Motor neuron (in vitro differentiated cells): ENCODE data around the gene SMIM22. TPM values are rescaled to one million over a fixed set of nuclear protein-coding genes. Genes with fewer than 3 reads are reported as not detected.

Source experiments
- ATAC-seq, 8 experiments: fragments of 200-7000 bp; cut with Tn5 transposase; replicated peaks in 6 of 8; 2 replicates each; pipeline ENCODE4 v1.8.0; 2021; ENCODE audit warnings: mild to moderate bottlenecking in 8 of 8, moderate library complexity in 8 of 8
- H3K27ac ChIP-seq, 2 donors: fragments of 250-450 bp; sonication (Bioruptor Pico); 2 replicates each; pipeline ENCODE4 v1.9.0; 2021; ENCODE audit warnings: antibody characterized with exemption in 2 of 2, mild to moderate bottlenecking in 2 of 2, moderate library complexity in 1 of 2
- H3K4me1 ChIP-seq, 2 donors: fragments of 250-450 bp; sonication (Bioruptor Pico); replicated peaks in 1 of 2; 2 replicates each; pipeline ENCODE4 v1.6.1; 2021; ENCODE audit warnings: antibody characterized with exemption in 2 of 2, mild to moderate bottlenecking in 2 of 2, moderate library complexity in 1 of 2
- H3K4me3 ChIP-seq, 5 donors: fragments of 250-450 bp; sonication (Bioruptor Pico); 2 replicates each; pipeline ENCODE4 v1.9.0; 2021; ENCODE audit warnings: antibody characterized with exemption in 5 of 5, mild to moderate bottlenecking in 5 of 5, moderate library complexity in 4 of 5
- WGBS, 10 experiments: fragments of 450-650 bp; shearing (Covaris generic); methylation state at CpG; one replicate each; pipeline ENCODE4 v1.0.0; 2022; 5-methylcytosine and 5-hydroxymethylcytosine counted together
- in situ Hi-C, 9 experiments: fragments of 400-800 bp; cut with MboI; loops; one replicate each; pipeline ENCODE4 v1.15.0; 2021; ENCODE audit warnings: low sequenced_read_pairs in 9 of 9, low pct_unique_long_range_greater_than_20kb in 2 of 9; ENCODE audit not compliant: unreplicated experiment in 9 of 9
- total RNA-seq, 8 experiments: library from RNA; unstranded; fragments of 300-600 nt; gene quantifications; 2 replicates each; pipeline versions ENCODE4 v1.2.3 to v1.2.4, GENCODE V29; 2022

SMIM22 gene
- total RNA-seq, 8 experiments from 2014 or later, result 0.71 to 2.1 (median 0.98) TPM; not detected in 1

DNA sequence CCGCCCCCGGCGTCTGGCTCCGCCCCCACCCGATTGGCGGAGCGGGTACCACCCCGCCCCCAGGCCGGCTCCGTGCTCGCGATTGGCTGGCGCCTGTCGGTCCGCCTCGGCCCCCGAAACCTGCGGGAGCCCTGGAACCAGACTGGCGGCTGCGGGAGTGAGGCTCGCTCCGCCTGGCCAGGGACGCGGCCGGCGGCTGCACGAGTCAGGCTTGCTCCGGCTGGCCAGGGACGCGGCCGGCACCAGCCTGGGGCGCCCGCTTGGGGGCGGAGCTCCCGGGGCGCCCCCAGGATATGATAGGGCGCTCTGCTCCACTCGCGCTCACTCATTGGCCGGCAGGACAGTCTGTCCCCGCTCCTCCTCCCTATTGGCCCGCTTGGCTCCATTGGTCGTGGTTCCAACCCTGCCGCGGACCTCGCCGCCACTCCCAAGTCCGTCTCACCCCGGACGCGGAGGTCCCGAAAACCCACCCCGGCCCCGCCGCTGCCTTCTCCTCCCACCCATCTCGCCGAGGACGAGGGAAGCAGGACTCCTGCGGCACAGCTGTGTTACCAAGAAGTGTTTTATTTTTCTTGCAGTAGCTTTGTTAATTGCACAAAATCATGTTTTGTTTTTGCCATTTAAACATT, 7.6 kb downstream of the SMIM22 start:
- peak overlapping the region; percentile 89 to 94 for H3K27ac ChIP-seq
- peak overlapping the region; percentile 58 to 88 (median 70) for H3K4me3 ChIP-seq
- H3K4me1 ChIP-seq, result peaks cover 9% of the 10 kb centered on the region in 2 donors
- in situ Hi-C loops, result no loop called here
- WGBS, 10 experiments, result 0 to 3% (median 0%) methylated on average over 1 to 6 of the region's 59 CpGs; no CpG with 5 or more reads in 6 of the 10 experiments
- peak; percentile 85 to 93 (median 92) for ATAC-seq

DNA sequence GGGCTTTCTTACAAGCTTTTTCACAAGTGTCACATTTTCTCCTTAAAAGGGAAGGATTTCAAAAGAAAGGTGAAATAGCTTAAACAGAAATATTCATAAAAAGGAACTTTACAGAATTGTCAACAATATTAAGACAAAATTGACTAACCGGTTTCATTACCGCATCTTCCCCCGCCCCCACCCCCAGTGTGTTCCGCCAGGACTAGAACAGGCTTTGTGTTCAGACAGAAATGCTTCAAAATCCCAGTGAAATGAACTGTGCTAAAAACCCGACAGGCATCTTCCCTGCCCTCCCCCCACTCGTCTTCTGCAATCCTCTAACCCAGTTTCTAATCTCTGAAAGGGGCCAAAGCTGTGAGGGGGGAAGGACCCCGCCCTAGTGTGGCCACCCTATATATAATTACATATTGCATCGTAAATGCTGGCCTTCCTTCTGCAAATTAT, 8.3 kb downstream of the SMIM22 start:
- H3K4me1 ChIP-seq, result peaks cover 9% of the 10 kb centered on the region in 2 donors
- in situ Hi-C loops, result no loop called here
- WGBS, 10 experiments, result 0 to 60% (median 30%) methylated on average over 1 to 7 of the region's 8 CpGs; no CpG with 5 or more reads in 3 of the 10 experiments
- peak overlapping the region; percentile 89 to 94 for H3K27ac ChIP-seq
- peak overlapping the region; percentile 58 to 88 (median 70) for H3K4me3 ChIP-seq
- ATAC-seq, result no peak

DNA sequence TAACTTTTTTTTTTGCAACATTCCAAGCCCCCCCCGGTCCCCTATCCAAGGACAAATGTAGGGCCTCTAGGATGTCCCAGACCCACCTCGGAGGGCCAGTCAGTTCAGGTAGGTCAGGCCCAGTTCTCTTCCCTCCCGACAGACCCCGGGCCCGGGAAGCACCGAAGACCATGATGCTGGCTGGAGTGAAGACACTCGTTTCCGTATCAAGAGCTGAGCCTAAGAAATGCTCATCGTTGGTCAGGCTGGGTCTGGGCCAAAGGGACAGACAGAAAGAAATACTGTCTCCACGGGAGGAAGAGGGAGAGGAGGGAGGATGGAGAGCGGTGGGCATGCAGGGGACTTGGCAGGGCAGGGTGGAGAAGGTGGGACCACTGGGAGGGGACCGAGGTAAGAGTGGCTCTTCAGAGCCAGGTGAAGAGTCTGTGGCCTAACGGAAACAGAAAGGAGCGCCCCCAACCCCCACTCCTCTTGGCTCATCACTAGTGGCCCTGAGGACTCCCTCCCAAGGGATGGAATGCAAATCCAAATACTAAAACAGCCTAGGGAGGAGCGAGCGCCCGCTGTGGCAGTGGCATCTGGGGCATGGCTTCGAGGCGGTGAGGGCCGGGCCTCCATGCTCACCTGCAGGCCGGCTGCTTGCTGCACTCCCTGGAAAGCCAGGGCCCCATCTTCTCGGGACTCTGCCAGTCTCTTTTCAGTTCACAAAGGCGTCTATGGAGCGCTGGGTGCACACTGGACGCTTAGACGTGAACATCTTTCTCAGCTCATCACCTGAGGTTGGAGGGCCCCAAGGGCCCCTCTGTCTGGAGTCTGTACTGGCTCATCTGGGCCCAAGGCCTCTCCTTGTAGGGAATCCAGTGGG, 9.0 kb downstream of the SMIM22 start:
- peaks cover 9% of the 10 kb centered on the region in 2 donors for H3K4me1 ChIP-seq
- H3K4me3 ChIP-seq, result no peak overlapping the region
- ATAC-seq, result no peak
- 60 to 84% (median 78%) methylated on average over 1 to 15 of the region's 26 CpGs; no CpG with 5 or more reads in 6 of the 10 experiments for WGBS, 10 experiments
- in situ Hi-C loops, result no loop called here
- H3K27ac ChIP-seq, result no peak overlapping the region

DNA sequence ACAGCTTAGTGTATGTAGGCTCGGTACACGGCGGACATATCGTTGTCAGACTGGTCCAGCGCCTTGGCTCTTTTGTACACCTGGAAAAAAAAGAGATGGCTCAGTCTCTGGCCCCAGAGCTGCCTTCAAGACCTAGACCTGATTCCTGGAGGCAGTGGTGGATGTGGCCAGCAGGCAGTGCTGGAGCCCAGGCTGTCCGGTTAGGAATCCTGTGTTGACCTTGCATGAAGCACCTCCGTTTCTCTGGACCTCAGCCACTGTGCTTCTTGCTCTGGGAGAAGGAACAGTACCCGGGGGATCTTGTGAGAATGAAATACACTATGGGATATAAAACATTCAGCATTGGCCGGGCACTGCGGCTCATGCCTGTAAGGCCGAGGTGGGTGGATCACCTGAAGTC, 10.1 kb downstream of the SMIM22 start:
- in situ Hi-C loops, result no loop called here
- Histone ChIP-seq H3K4me3 (no peak overlapping the region), H3K4me1 (peaks cover 9% of the 10 kb centered on the region in 2 donors), H3K27ac (no peak overlapping the region)
- ATAC-seq, result no peak
- WGBS, 10 experiments, result 89 to 100% (median 94%) methylated on average over 2 to 5 of the region's 11 CpGs; no CpG with 5 or more reads in 4 of the 10 experiments

DNA sequence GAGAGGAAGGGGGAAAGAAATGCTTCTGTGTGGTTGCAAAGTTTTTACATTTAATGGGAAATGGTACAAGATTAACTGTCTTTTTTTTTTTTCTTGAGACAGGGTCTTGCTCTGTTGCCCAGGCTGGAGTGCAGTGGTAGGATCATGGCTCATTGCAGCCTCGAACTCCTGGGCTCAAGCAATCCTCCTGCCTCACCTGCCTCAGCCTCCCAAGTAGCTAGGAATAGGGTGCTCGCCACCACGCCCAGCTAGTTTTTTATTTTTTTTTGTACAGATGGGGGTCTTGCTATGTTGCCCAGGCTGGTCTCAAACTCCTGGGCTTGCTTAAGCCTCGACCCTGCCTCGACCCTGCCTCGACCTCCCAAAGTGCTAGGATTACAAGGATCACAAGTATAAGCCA, 11.1 kb downstream of the SMIM22 start:
- 75 to 97% (median 91%) methylated on average over 3 to 6 of the region's 6 CpGs; no CpG with 5 or more reads in 5 of the 10 experiments for WGBS, 10 experiments
- in situ Hi-C loops, result no loop called here
- no peak overlapping the region for H3K27ac ChIP-seq
- peaks cover 3 to 8% of the 10 kb centered on the region in 2 donors for H3K4me1 ChIP-seq
- H3K4me3 ChIP-seq, result no peak overlapping the region
- no peak for ATAC-seq

DNA sequence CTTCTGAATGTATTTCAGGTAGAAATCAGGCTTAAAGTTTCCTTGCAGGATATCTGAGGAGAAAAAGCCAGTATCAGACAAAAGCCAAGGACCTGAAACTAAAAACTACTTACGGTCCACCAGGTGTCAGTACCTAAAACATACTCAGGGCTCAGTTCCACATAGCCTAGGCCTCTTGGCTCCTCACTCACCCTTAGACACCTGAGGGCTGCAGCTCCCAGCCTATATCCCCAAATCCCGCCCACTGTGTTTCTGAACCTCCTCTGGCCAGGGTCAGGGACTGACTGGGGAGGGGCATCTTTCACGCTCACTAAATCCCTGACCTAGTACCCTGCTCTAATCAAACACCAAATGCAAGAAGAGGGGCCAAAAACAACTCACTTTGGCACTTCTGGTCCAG, 16.1 kb downstream of the SMIM22 start:
- Histone ChIP-seq H3K27ac (no peak overlapping the region), H3K4me3 (no peak overlapping the region), H3K4me1 (no peaks in the 10 kb centered on the region)
- ATAC-seq, result no peak
- in situ Hi-C loops, result no loop called here
- WGBS, 10 experiments, result 83 to 100% (median 100%) methylated on average over 1 to 2 of the region's 3 CpGs; no CpG with 5 or more reads in 5 of the 10 experiments

DNA sequence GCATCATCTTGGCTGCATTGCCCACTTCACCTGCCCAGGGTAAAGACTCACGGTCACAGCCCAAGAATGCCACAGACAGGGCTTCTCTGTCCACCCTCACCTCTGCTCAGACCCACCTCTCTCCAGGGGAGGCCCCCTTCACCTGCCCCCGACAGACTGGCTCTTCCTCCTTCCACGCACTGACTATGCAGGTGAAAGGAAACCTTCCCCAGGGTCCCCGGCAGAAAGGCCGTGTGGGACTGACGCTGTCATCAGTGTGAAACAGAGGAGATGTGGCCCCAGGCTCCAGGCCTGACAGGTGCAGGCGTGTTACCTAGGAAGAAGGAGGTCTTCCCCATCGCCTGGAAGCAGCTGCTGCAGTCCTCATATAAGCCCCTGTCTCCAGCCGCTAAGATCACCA, 16.6 kb downstream of the SMIM22 start:
- Histone ChIP-seq H3K4me1 (no peaks in the 10 kb centered on the region), H3K4me3 (no peak overlapping the region), H3K27ac (no peak overlapping the region)
- ATAC-seq, result peak in 1 of 8 experiments; percentile 14
- WGBS, 10 experiments, result 100% methylated on average over 1 to 2 of the region's 9 CpGs; no CpG with 5 or more reads in 8 of the 10 experiments
- in situ Hi-C loops, result no loop called here

DNA sequence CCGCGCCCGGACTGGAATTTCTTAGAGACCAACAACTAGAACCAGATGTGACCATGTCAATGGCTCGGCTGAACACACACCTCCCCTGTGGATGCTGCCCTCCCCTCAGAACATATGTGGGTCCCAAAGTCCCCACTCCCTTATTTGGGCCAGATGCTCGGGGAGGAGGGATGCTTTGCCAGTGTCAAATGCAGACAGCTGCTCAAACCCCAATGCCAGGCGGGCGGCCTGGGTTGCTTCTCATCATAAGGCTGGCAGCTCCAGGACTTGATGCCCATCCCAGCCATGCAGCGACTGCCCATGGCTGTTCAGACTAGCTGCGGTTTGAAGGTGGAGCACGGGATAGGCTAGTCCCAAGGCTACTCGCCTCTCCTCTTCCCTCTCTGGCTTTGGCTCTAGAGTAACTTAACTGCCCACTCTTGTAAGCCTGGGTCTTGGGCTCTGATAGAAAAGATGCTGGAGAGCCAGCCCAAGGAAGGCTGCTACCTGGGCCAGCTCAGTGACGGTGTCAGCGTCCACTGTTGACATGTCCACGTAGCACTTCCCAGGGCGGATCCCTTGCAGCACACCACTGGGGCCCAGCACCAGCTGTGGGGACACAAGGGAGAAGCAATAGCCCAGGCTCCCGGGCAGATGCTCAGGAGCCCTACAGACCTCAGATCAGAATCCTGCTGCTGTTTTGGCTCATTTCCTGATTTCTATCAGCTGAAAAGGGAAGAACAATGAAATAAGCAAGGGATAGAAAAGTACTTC, 18.3 kb downstream of the SMIM22 start:
- in situ Hi-C loops, result no loop called here
- Histone ChIP-seq H3K4me3 (no peak overlapping the region), H3K27ac (no peak overlapping the region), H3K4me1 (no peaks in the 10 kb centered on the region)
- ATAC-seq, result no peak
- WGBS, 10 experiments, result 87 to 100% (median 91%) methylated on average over 1 to 7 of the region's 16 CpGs; no CpG with 5 or more reads in 4 of the 10 experiments

DNA sequence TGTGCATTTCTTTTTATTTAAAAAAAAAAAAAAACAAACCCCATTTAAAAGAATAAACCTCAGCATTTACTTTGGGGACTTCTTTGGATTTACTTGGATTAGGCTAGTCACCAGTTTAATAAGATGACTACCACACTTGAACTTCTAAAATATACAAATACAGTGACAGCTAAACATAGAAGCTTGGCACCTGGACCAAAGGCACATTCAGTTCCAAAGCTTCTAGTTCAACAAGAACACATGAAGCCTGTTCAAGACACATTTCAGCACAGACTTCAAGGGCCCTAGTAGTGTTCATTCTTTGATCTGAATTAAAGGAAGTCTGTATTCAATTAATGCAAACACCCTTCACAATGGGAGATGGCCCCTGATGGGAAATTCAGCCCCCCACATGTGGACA, 18.9 kb downstream of the SMIM22 start:
- Histone ChIP-seq H3K4me1 (no peaks in the 10 kb centered on the region), H3K27ac (no peak overlapping the region), H3K4me3 (no peak overlapping the region)
- no peak for ATAC-seq
- in situ Hi-C loops, result no loop called here

DNA sequence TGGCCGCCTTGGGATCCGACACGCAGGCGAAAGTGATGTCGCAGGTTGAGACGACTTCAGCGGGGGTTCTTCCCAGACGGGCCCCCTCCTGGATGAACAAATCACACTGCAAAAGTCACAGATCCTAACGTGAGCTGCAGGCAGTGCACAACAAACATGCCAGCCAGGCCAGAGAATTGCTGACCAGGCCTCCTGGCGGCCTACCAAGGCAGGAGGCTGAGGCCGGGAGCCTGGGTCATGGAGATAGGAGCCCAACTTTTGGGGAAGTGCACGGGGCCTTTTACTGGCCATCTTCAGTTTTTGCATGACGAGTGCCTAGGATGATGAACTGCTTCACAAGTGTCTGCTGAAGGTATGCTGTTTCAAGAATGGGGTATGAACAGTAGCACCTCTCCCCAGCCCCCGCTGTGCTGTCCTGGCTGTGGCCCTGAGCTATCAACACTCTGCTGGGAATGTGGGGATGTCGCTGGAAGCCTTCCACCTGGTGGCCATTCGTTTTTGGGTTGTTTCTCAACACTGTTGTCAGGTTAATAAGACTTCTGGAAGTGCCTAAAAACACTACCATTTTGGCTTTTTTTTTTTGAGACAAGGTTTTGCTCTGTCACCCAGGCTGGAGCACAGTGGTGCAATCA, 19.5 kb downstream of the SMIM22 start:
- Histone ChIP-seq H3K4me1 (no peaks in the 10 kb centered on the region), H3K4me3 (no peak overlapping the region), H3K27ac (no peak overlapping the region)
- in situ Hi-C loops, result no loop called here
- no peak for ATAC-seq
- WGBS, 10 experiments, result 50 to 100% (median 82%) methylated on average over 1 to 9 of the region's 16 CpGs; no CpG with 5 or more reads in 2 of the 10 experiments

DNA sequence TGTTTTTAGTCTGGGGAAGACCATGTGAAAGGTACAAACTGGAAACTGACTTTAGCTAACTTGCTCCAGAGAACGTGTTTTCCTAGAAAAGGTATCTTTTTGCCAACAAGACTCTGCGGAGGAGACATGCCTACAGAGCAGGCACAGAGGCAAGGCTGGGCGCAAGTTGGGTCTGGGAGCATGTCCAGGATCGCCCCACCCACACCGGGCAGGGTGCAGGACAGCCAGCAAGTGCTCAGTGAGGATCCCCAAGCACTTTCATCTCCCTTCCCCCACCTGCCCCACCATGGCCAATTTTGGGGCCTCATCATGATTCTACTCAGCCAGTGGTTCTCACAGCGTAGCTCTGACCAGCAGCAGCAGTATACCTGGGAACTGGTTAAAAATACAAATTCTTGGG, 25.5 kb downstream of the SMIM22 start:
- in situ Hi-C loops, result no loop called here
- 43 to 100% (median 95%) methylated on average over 1 to 6 of the region's 6 CpGs; no CpG with 5 or more reads in 4 of the 10 experiments for WGBS, 10 experiments
- no peaks in the 10 kb centered on the region for H3K4me1 ChIP-seq
- no peak overlapping the region for H3K27ac ChIP-seq
- ATAC-seq, result no peak
- H3K4me3 ChIP-seq, result no peak overlapping the region

DNA sequence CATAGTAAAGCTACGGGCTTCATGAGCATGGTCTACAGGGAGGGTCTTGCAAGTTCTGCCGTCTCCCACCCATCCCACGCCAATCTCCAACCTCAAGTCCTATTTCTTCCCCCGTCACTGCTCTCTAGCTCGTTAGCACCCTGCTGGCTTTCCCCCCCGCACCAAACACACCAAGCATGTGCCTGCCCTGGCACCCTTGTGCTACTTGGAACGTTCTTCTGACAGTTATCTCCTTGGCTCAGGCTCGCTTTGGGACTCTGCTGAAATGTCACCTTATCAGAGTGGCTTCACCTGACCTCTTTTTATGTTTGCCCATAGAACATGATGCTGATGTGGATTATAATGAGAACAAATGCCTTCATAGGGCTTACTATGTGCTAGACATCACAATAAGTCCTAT, 30.0 kb downstream of the SMIM22 start:
- in situ Hi-C loops, result no loop called here
- Histone ChIP-seq H3K27ac (no peak overlapping the region), H3K4me3 (no peak overlapping the region), H3K4me1 (no peaks in the 10 kb centered on the region)
- 90 to 100% (median 100%) methylated on average over 1 to 8 of the region's 8 CpGs; no CpG with 5 or more reads in 1 of the 10 experiments for WGBS, 10 experiments
- ATAC-seq, result no peak
